K562 (cell line): ENCODE measurements around the gene TFDP3.

Experiments used
- BRD4 ChIP-seq: fragments of 200-600 bp; sonication (generic); IDR thresholded peaks from 2 replicates; pipeline ENCODE4 v1.6.1; 2017; ENCODE audit warnings: inconsistent platforms
- ELF1 ChIP-seq: fragments of 200-800 bp; sonication (Bioruptor generic); IDR thresholded peaks from 2 replicates; pipeline ENCODE4 v1.6.1; 2016; ENCODE audit warnings: missing genetic modification characterization, missing compliant biosample characterization
- MCM5 ChIP-seq: fragments of 450-650 bp; IDR thresholded peaks from 2 replicates; pipeline ENCODE4 v1.6.1; 2016; ENCODE audit warnings: low read depth
- MLX ChIP-seq, 2 experiments: fragments of 450-650 bp in 1 of 2; sonication (generic) in 1 of 2; formaldehyde crosslinking; conservative IDR thresholded peaks; 2 replicates each; pipeline versions ENCODE4 v1.4.0 to v1.8.1; 2020 to 2022; ENCODE audit warnings: mild to moderate bottlenecking in 1 of 2, missing genetic modification reagents in 1 of 2
- MTA3 ChIP-seq: fragments of 450-650 bp; formaldehyde crosslinking; IDR thresholded peaks from 2 replicates; pipeline ENCODE4 v1.6.1; 2017; ENCODE audit warnings: mild to moderate bottlenecking, borderline replicate concordance
- PYGO2 ChIP-seq: fragments of 450-650 bp; IDR thresholded peaks from 2 replicates; pipeline ENCODE4 v1.6.1; 2016; ENCODE audit warnings: mild to moderate bottlenecking, missing genetic modification characterization, moderate library complexity, missing compliant biosample characterization
- SIRT6 ChIP-seq: IDR thresholded peaks from one replicate; pipeline ENCODE4 v1.6.1; 2012; ENCODE audit warnings: low read depth, mild to moderate bottlenecking, control low read depth, inconsistent platforms, low read length, moderate library complexity
- TF ChIP-seq, protein P1 (sequence below), 3 experiments: IDR thresholded peaks in 2 of 3; conservative IDR thresholded peaks in 1 of 3; 2 replicates each; pipeline ENCODE4 v1.5.1; 2011 to 2012; ENCODE audit warnings: low read length in 3 of 3, mild to moderate bottlenecking in 3 of 3, control low read depth in 2 of 3, improper control_type of control experiment in 1 of 3, inconsistent platforms in 1 of 3, low read depth in 1 of 3, mixed read lengths in 1 of 3, moderate library complexity in 1 of 3; ENCODE audit not compliant: insufficient read depth in 2 of 3
- TF ChIP-seq, protein P2 (sequence below): fragments of 250-450 bp; sonication (Bioruptor Pico); IDR thresholded peaks from 2 replicates; pipeline ENCODE4 v1.8.0; 2021; ENCODE audit warnings: mild to moderate bottlenecking, moderate library complexity

GRCh38 chrX:133171962-133172708 is 46.0 kb downstream of the TFDP3 start:
- TF ChIP-seq, protein P1, sequence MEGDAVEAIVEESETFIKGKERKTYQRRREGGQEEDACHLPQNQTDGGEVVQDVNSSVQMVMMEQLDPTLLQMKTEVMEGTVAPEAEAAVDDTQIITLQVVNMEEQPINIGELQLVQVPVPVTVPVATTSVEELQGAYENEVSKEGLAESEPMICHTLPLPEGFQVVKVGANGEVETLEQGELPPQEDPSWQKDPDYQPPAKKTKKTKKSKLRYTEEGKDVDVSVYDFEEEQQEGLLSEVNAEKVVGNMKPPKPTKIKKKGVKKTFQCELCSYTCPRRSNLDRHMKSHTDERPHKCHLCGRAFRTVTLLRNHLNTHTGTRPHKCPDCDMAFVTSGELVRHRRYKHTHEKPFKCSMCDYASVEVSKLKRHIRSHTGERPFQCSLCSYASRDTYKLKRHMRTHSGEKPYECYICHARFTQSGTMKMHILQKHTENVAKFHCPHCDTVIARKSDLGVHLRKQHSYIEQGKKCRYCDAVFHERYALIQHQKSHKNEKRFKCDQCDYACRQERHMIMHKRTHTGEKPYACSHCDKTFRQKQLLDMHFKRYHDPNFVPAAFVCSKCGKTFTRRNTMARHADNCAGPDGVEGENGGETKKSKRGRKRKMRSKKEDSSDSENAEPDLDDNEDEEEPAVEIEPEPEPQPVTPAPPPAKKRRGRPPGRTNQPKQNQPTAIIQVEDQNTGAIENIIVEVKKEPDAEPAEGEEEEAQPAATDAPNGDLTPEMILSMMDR (IDR thresholded peaks at IDR 0.05 in 2 of 3, conservative IDR thresholded peaks at IDR 0.05 in 1 of 3; ENCODE audit: insufficient read depth in 2 of 3, low read depth in 1 of 3, low read length in 3 of 3) = peak; percentile 23 to 53 (median 26); a peak in 3 of 6 replicates
- TF ChIP-seq BRD4 (no peak), MCM5 (no peak), PYGO2 (tag) (no peak), SIRT6 (no peak), MTA3 (no peak), ELF1 (tag) (no peak), MLX (CRISPR knock-in tag; conservative IDR thresholded peaks at IDR 0.05) (no peak)
- TF ChIP-seq, protein P2, sequence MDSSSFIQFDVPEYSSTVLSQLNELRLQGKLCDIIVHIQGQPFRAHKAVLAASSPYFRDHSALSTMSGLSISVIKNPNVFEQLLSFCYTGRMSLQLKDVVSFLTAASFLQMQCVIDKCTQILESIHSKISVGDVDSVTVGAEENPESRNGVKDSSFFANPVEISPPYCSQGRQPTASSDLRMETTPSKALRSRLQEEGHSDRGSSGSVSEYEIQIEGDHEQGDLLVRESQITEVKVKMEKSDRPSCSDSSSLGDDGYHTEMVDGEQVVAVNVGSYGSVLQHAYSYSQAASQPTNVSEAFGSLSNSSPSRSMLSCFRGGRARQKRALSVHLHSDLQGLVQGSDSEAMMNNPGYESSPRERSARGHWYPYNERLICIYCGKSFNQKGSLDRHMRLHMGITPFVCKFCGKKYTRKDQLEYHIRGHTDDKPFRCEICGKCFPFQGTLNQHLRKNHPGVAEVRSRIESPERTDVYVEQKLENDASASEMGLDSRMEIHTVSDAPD = no peak
